COLO668 (cell line): ENCODE results near the gene A2M.

ENCODE experiments used
- DNase-seq: peaks from one replicate; lab custom pipeline; 2025; ENCODE audit not compliant: unreplicated experiment; lab: John Stamatoyannopoulos, UW

Gene A2M

GRCh38 chr12:9074484-9075137 lies 41.1 kb downstream of the A2M start:
- DNase-seq, result no peak

- DNase-seq, result no peak
Measured at GRCh38 chr12:9073076-9073475, 42.6 kb downstream of the A2M start.

- DNase-seq, result no peak
Measured at GRCh38 chr12:9072481-9073038, 43.2 kb downstream of the A2M start.

- no peak for DNase-seq
Measured at GRCh38 chr12:9071969-9072368, 43.8 kb downstream of the A2M start.

GRCh38 chr12:9071518-9071917 lies 44.2 kb downstream of the A2M start:
- no peak for DNase-seq

GRCh38 chr12:9070351-9070750 lies 45.4 kb downstream of the A2M start:
- no peak for DNase-seq

GRCh38 chr12:9068600-9068999 lies 47.1 kb downstream of the A2M start:
- no peak for DNase-seq

- DNase-seq, result no peak
Measured at GRCh38 chr12:9068086-9068485, 47.6 kb downstream of the A2M start.

GRCh38 chr12:9066755-9067423 lies 48.8 kb downstream of the A2M start:
- no peak for DNase-seq

GRCh38 chr12:9066183-9066623 lies 49.5 kb downstream of the A2M start:
- no peak for DNase-seq

- DNase-seq, result no peak
Measured at GRCh38 chr12:9065607-9065856, 50.2 kb downstream of the A2M start.

GRCh38 chr12:9064815-9065606 lies 50.7 kb downstream of the A2M start:
- DNase-seq, result peak; percentile 55

GRCh38 chr12:9064201-9064814 lies 51.4 kb downstream of the A2M start:
- peak; percentile 51 for DNase-seq

- no peak for DNase-seq
Measured at GRCh38 chr12:9052610-9053009, 63.1 kb downstream of the A2M start.

- no peak for DNase-seq
Measured at GRCh38 chr12:9051158-9051550, 64.6 kb downstream of the A2M start.

GRCh38 chr12:9050521-9051157 lies 65.1 kb downstream of the A2M start:
- DNase-seq, result no peak

GRCh38 chr12:9049520-9050133 lies 66.1 kb downstream of the A2M start:
- no peak for DNase-seq

- DNase-seq, result no peak
Measured at GRCh38 chr12:9048930-9049329, 66.8 kb downstream of the A2M start.

GRCh38 chr12:9047105-9047504 lies 68.6 kb downstream of the A2M start:
- no peak for DNase-seq

GRCh38 chr12:9043766-9044165 lies 72.0 kb downstream of the A2M start:
- no peak for DNase-seq

- no peak for DNase-seq
Measured at GRCh38 chr12:9041321-9041720, 74.4 kb downstream of the A2M start.
